SW 1271 (cell line): Measurements from ENCODE around the gene WBP1L.
"Not testable (repeated sequence)": the region's sequence is repeated elsewhere in the genome, so short reads cannot be mapped to it uniquely, and the experiment has no call there.

Experiments used
- DNase-seq, 2 experiments: peaks; one replicate each; lab custom pipeline; 2025; lab: John Stamatoyannopoulos, UW

WBP1L gene

GRCh38 chr10:102758933-102759262 lies 15.2 kb downstream of the WBP1L start:
- not testable (repeated sequence) for DNase-seq

- no peak for DNase-seq
Observed at GRCh38 chr10:102759497-102760210, 15.9 kb downstream of the WBP1L start.

GRCh38 chr10:102761981-102762380 lies 18.2 kb downstream of the WBP1L start:
- DNase-seq, result no peak

- no peak for DNase-seq
Observed at GRCh38 chr10:102762401-102763015, 18.8 kb downstream of the WBP1L start.

- no peak for DNase-seq
Observed at GRCh38 chr10:102763037-102763607, 19.4 kb downstream of the WBP1L start.

GRCh38 chr10:102764470-102765161 lies 20.9 kb downstream of the WBP1L start:
- DNase-seq, result no peak

- DNase-seq, result no peak
Observed at GRCh38 chr10:102765336-102765735, 21.6 kb downstream of the WBP1L start.

- no peak for DNase-seq
Observed at GRCh38 chr10:102767428-102768160, 23.8 kb downstream of the WBP1L start.

- no peak for DNase-seq
Observed at GRCh38 chr10:102769375-102770107, 25.8 kb downstream of the WBP1L start.

- no peak for DNase-seq
Observed at GRCh38 chr10:102770108-102770482, 26.3 kb downstream of the WBP1L start.

GRCh38 chr10:102770792-102771191 lies 27.0 kb downstream of the WBP1L start:
- no peak for DNase-seq

GRCh38 chr10:102773320-102773719 lies 29.6 kb downstream of the WBP1L start:
- no peak for DNase-seq

GRCh38 chr10:102773986-102774385 lies 30.2 kb downstream of the WBP1L start:
- DNase-seq, result no peak

- no peak for DNase-seq
Observed at GRCh38 chr10:102775201-102775934, 31.6 kb downstream of the WBP1L start.

- no peak for DNase-seq
Observed at GRCh38 chr10:102775935-102776669, 32.4 kb downstream of the WBP1L start.

- no peak for DNase-seq
Observed at GRCh38 chr10:102776779-102777456, 33.2 kb downstream of the WBP1L start.

- no peak for DNase-seq
Observed at GRCh38 chr10:102777711-102778453, 34.1 kb downstream of the WBP1L start.

- no peak for DNase-seq
Observed at GRCh38 chr10:102778781-102779180, 35.0 kb downstream of the WBP1L start.
